HT-29 (cell line): ENCODE results near the gene CBX7. TPM values are rescaled to one million over a fixed set of nuclear protein-coding genes. Genes with fewer than 3 reads are reported as not detected.

Experiments used
- DNase-seq: peaks from one replicate; pipeline ENCODE4 v3.0.0-alpha.2; 2015; ENCODE audit warnings: low spot score
- small RNA-seq: library from RNA; depleted of rRNA; stranded (forward); fragments of <200 nt; gene quantifications from one replicate; pipeline ENCODE3, GENCODE V24; 2014
- total RNA-seq: library from RNA; depleted of rRNA; stranded (reverse); fragments of >200 nt; shearing (Covaris generic); gene quantifications from 2 replicates; pipeline ENCODE4 v1.2.3, GENCODE V29; 2014; rRNA removed

CBX7 gene
- total RNA-seq, 1 experiment from 2014 or later: 7.3 TPM

DNA sequence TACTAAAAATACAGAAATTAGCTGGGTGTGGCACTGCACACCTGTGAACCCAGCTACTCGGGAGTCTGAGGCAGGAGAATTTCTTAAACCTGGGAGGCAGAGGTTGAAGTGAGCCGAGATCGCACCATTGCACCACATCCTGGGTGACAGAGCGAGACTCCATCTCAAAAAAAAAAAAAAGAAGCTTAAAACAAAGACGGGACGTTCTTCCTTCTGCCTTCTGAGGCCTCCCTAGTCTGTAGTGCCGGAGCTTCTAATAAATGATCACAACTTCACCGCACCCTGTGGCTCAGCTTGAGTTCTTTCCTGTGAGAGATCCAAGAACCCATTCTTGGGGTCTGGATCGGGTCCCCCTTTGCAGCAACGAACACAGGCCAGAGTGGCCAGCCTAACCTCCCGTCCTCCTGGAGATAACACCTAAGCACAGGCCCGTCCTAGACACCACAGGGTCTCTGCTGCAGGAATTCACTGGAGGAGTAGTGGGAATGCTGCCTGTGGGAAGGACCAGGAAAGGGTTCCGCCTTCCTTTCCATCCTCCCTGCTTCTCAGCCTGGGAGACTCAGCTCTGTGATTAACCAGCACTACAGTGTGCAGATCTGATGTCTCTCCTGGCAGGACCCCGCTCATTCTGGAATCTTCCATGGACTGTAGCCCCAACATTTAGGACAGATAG, 57.6 kb downstream of the CBX7 start:
- no peak for DNase-seq

DNA sequence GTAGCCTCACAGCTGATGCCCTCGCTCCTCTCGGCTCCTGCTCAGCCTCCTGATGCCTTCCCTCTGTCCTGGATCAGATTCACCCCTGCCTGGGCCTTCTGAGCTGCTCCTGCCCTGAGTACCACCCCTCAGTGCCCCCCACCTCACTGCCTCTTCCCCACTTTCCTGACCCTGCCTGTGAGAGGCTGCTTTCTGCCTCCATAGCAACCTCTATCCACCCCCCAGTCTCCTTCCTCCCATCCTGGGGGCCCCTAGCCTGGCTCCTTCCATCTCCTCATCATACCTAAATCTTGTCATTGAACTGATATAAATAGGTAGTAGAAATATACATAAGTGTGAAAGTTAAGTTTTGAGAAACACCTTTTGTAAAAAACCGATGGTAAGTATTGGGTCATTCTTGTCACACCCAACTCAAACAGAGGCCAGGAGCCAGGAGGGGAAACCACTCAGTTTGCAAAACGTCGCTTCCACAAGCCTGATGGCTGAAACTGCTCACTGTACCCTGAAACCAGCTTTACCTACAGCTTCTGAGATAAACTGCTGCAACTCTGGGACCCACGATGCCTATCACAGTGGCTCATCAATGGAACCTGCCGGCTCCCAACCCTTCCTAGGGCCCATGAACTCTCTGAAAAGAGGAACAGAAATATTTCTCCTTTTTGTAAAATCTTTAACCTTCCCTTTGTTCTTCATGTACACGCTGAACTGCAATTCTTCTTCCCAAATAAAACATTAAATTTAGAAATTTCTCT, 60.2 kb downstream of the CBX7 start:
- no peak for DNase-seq

DNA sequence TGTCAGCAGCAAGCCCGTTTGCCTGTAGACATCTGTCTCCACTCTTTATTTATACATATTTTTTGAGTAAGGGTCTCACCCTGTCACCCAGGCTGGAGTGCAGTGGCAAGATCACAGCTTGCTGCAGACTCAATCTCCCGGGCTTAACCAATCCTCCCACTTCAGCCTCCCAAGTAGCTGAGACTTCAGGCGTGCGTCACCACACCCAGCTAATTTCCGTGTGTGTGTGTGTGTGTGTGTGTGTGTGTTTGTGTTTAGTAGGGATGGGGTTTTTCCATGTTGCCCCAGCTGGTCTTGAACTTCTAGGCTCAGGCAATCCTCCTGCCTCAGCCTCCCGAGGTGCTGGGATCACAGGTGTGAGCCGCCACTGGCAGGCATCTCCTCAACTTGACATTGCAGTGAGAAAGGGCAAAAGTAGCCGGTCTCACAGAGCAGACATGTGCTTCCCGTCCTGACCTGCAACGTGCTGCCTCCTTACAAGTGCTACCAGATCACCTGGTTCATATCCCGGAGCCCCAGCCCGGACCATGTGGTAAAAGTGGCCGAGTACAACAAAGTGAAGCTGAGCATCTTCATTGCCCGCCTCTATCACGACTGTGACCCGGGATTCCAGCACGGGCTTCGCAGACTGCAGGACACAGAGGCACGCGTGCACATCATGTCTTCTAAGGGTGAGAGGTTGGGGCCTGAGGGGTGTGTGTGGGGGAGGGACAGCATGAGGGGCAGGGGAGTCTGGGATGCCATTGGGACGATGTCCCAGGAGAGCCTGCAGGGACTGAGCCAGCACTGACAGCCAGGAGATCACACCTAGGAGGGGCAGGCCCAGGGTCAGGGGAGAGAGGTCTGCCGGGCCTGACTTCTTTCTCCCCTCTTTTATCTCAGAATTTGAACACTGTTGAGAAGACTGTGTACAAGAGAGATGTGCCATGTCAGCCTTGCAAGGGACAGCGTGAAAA, 61.1 kb downstream of the CBX7 start:
- no peak for DNase-seq

DNA sequence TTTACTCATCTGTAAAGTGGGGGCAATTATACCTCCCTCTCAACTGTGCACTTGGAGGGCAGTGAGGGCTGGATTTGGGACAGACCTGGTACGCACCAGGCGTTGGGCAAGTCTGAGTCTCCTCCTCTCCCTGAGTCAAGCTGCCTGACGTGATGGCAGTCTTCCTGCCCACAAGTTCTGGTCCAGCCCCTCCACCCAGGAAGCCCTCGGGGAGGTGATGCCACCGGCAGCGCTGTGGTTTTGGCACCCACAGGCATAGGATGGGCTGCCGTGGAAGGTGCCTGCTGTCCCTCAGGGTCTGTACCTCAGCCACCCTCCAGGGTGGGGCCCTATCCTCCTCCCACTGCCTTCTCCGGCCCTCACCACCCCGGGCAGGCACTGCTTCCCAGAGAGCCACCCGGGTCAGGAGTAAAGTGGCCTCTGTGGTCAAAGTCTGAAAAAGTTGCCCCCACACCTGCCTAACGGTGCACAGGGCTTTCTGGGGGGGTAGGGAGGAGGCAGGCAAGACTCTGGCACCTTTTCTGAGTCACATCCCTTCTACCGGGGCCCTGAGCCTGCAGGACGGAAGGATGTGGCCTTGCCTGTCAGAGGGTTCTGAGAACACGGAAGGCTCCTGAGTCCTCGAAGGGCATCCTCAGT, 61.9 kb downstream of the CBX7 start:
- no peak for DNase-seq

DNA sequence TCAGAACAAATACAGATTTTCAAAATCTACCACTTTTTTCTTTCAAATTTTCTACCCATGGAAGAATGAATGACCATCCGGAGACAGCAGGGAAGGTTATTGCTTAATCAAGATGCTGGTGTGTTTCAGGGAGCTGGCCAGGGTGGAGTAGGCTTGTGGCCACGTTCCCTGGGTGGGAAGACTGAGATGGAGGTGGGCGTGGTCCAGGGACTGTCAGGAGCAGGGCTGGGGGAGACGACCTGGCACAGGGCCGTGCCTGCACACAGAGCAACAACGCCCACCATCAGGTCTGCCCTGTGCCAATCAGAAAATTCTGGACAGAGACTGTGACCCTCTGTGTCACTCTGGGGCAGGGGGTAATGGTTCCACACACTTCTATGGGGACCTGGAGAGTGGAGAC, 62.6 kb downstream of the CBX7 start:
- DNase-seq: no peak

DNA sequence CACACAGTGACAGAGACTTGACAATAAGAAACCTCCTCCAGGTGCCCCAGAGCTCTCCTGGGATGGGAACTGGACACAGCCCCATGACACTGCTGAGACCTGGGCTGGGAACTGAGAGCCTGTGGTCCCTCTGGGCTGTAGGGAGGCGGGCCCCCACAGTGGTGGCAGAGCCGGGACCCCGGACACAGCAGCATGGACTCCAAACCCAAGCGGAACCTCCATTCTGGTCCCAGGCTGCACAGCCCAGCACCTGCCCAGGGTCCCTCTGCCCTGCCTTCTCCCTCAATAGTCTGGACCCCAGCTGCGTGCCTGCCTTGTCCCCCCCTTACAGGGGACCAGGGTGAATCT, 63.8 kb downstream of the CBX7 start:
- DNase-seq: no peak

DNA sequence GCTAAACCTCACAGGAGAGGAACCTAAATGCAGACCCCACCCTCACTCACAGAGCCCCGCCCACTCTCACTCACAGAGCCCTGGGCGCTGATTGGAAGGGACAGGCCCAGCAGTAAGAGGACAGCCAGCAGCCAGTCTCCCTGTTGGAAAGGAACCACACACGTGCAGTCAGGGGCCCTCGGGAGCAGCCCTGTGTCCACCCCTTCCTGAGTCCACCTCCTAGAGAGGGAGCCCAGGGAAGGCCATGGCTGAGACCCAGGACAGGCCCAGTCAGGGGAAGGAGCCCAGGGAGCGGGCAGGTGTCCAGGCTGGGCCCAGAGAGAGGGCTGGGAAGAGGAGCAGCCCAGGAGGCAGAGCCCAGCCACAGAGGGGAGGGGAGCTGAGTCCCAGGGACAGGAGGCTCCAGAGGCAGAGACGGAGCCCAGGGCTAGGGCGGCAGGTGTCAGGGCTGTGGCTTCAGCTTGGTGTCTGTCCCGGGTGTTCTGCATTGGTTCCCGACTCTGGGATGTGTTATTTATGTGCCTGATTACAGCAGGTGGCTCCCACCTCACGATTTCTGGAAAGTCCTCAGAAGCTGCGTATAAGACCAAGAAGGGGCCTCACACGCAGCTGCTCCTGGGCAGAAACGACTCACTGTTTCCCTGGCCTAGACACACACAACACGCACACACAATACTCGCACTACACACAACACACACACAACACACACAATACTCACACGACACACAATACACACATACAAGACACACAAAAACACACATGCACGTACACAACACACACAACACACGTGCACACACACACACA, 64.4 kb downstream of the CBX7 start:
- no peak for DNase-seq

DNA sequence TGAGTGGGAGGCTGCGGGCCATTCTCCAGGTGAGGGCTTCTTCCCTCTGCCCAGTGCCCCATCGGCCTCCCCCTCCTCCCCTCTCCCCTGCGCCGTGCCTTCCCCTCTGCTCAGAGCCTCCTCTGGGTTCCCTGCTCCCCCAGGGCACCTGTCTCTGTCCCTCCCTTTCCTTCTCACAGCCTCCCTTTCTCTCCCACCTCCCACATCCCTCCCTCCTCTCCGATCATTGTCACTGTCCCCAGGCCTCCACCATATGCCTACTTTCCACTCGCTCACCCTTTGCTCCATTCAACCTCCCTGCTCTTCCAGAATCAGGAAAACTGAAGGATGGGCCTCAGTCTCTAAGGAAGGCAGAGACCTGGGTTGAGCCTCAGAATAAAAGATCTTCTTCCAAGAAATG, 65.4 kb downstream of the CBX7 start:
- no peak for DNase-seq

DNA sequence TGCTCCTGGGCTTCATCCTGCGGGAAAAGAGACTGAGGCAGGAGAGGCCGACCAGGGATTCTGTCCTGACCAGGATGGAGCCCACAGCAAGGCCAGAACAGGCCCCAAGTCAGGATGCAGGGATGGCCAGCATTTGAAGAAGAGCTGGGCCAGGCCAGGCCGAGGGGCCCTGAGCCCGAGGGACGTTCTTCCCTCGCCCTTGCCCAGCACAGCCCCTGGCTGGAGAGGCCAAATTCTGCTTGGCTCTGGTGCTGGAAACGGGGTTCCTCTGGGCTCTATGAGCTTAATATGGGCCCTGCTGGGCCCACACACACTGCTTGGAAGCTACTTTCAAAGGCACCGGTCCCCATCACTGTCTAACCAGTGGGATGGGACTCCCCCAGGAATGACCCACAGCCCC, 67.8 kb downstream of the CBX7 start:
- DNase-seq: no peak

DNA sequence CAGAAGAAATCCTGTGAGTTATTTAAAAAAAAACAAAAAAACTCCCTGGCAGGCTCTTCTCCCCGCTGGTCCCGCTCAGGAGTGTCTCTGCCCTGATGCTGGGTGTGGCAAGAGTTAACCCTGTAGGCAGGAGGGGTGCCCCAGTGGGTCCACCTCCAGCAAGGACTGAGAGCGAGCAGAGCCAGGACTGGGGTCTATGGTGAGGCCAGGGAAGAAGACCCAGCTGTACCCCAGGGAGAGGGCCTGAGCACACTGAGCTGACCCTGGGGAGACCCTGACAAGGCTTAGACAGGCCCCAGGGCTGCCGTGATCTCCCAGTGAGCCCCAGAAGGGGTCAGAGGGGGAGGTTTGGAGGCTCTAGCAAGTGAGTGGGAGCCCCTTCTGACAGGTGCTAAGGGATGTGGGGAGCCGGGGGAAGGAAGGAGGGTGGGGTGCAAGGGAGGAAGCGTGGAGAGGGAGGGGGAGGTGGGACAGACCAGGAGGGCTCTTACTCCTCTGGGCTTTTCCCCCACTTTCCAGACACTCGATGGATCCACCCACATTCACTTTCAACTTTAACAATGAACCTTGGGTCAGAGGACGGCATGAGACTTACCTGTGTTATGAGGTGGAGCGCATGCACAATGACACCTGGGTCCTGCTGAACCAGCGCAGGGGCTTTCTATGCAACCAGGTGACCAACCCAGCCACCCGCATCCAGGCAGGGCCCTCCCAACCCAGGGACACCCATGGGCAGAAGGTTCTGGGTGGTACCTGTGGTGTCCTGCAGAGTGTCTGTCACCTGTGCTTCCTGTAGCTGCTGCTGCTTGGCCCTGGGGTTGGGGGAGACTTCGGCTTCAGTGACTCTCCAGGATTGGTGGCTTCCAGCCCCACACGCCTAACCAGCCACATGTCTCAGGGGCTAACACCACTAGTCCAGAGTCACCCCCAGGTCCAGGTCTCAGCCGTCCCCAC, 69.0 kb downstream of the CBX7 start:
- no peak for DNase-seq

DNA sequence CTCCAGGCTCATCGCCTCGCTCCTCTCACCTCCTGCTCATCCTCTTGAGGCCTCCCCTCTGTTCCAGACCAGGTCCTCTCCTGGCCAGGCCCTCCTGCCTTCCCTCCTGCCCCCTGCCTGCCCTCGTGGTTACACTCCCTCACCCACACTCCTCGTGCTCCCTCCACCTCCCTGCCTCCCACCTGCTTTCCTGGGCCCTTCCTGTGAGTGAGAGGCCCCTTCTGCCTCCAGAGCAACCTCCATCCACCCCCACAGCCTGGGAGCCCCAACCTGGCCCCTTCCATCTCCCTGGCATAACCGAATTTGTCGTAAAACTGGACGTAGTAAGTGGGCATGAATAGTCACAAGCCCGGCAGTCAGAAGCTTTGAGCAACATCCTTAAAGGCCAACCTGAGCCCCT, 70.9 kb downstream of the CBX7 start:
- DNase-seq: no peak

DNA sequence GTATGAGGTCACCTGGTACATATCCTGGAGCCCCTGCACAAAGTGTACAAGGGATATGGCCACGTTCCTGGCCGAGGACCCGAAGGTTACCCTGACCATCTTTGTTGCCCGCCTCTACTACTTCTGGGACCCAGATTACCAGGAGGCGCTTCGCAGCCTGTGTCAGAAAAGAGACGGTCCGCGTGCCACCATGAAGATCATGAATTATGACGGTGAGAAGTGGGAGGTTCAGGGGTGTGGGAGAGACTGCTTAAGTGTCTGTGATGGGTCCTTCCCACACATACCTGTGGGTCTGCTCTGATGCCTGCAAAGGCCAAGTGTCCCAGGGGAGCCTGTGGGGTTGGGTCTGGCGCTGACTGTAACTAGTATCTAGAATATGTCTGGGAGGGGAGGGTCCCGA, 71.5 kb downstream of the CBX7 start:
- DNase-seq: no peak

Small RNAs within 50 kb of the gene (small RNA-seq; reads per million reads assigned to genes)
- gene COX5BP7: not detected

Other genes starting within 250 kb of the CBX7 start
- gene APOBEC3A, start 195.1 kb downstream of the CBX7 start, total RNA-seq: not detected in 2 replicates
- 3.2 and 5.5 TPM in 2 replicates for gene APOBEC3B, start 170.3 kb downstream of the CBX7 start, total RNA-seq
- gene APOBEC3C, start 138.4 kb downstream of the CBX7 start, total RNA-seq: 0.05 and 0.18 TPM in 2 replicates
- not detected in 2 replicates for gene APOBEC3D, start 131.6 kb downstream of the CBX7 start, total RNA-seq
- gene APOBEC3F, start 111.8 kb downstream of the CBX7 start, total RNA-seq: 0.25 TPM in 1 of 2 replicates, not detected in the other
- 0.97 TPM in 1 of 2 replicates, not detected in the other for gene APOBEC3G, start 75.4 kb downstream of the CBX7 start, total RNA-seq
- gene APOBEC3H, start 55.4 kb downstream of the CBX7 start, total RNA-seq: not detected in 2 replicates
- 12.4 and 16.6 TPM in 2 replicates for gene PDGFB, start 92.3 kb upstream of the CBX7 start, total RNA-seq
- gene RPL3, start 166.9 kb upstream of the CBX7 start, total RNA-seq: 2,060 and 2,152 TPM in 2 replicates
- gene SYNGR1, start 197.3 kb upstream of the CBX7 start, total RNA-seq: not detected in 2 replicates
- gene TAB1, start 247.1 kb upstream of the CBX7 start, total RNA-seq: 14.0 and 16.7 TPM in 2 replicates